GM18951 (cell line): Measurements from ENCODE around the gene PPP2CA.

ENCODE experiments used
- POLR2A ChIP-seq: IDR thresholded peaks from 4 replicates; pipeline ENCODE4 v1.6.1; 2011; ENCODE audit warnings: mild to moderate bottlenecking; ENCODE audit not compliant: insufficient read length, insufficient read depth; ENCODE audit errors: extremely low read depth
- in situ Hi-C: fragments of 300-500 bp; cut with MboI; formaldehyde crosslinking; loops from one replicate; pipeline ENCODE4 v1.12.0; 2022; ENCODE audit warnings: low sequenced_read_pairs, mixed read lengths, inconsistent platforms; ENCODE audit not compliant: unreplicated experiment

PPP2CA gene

DNA sequence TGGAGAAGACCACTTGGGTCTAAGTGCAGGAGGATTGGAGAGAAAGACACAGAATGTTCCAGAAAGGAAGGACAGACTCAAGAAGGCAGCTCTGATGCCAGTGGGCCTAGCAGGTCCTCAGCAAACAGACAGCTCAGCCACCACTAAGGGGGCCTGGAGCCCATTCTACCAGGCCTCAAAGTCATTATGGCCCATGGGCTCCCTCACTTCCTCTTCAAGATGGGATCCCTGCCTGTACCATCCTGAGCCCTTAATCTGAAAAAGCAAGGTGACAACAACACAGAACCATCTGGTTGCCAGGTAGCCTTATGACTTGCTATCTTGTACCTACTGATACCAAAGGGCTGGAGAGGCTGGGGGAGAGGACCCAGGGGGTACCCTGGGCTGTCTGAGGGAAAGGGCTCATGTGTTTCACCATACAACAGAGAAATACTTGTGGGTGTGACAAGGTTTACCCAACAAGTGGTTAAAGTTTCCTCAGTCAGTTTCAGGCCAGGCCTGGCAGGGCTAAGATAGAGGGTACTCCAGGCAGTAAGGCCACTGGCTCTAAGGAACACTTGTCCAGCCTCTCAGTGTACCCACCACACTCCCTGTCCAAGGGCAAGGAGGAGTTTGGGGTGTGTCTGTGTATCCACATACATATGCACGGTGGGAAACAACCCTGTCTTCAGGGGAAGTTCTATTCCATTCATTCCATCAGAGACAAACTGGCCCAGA lies 80.7 kb downstream of the PPP2CA start:
- no peak for TF ChIP-seq POLR2A
- in situ Hi-C loops: no loop called here
